NCI-H2227 (cell line): ENCODE results near the gene MYO10.
"Not testable (repeated sequence)": the region's sequence is repeated elsewhere in the genome, so short reads cannot be mapped to it uniquely, and the experiment has no call there.

Source experiments
- DNase-seq: peaks from one replicate; lab custom pipeline; 2025; ENCODE audit not compliant: unreplicated experiment; lab: John Stamatoyannopoulos, UW

MYO10 gene

GRCh38 chr5:16679863-16680262 lies 256.2 kb downstream of the MYO10 start:
- DNase-seq = no peak

GRCh38 chr5:16679190-16679589 lies 256.9 kb downstream of the MYO10 start:
- no peak for DNase-seq

- no peak for DNase-seq
These were observed 260.3 kb downstream of the MYO10 start for GRCh38 chr5:16675806-16676205.

GRCh38 chr5:16674750-16675149 lies 261.3 kb downstream of the MYO10 start:
- DNase-seq = no peak

GRCh38 chr5:16673241-16674201 lies 262.6 kb downstream of the MYO10 start:
- no peak for DNase-seq

- no peak for DNase-seq
These were observed 264.9 kb downstream of the MYO10 start for GRCh38 chr5:16671208-16671607.

GRCh38 chr5:16669776-16670175 lies 266.3 kb downstream of the MYO10 start:
- no peak for DNase-seq

- DNase-seq = no peak
These were observed 267.5 kb downstream of the MYO10 start for GRCh38 chr5:16668631-16669030.

GRCh38 chr5:16668194-16668593 lies 267.9 kb downstream of the MYO10 start:
- no peak for DNase-seq

- peak; percentile 38 for DNase-seq
These were observed 269.1 kb downstream of the MYO10 start for GRCh38 chr5:16666883-16667398.

GRCh38 chr5:16666130-16666882 lies 269.8 kb downstream of the MYO10 start:
- DNase-seq = no peak

GRCh38 chr5:16665601-16666000 lies 270.5 kb downstream of the MYO10 start:
- no peak for DNase-seq

GRCh38 chr5:16664368-16664767 lies 271.7 kb downstream of the MYO10 start:
- DNase-seq = no peak

GRCh38 chr5:16663840-16664239 lies 272.2 kb downstream of the MYO10 start:
- no peak for DNase-seq

- DNase-seq = no peak
These were observed 274.4 kb downstream of the MYO10 start for GRCh38 chr5:16661713-16662112.

- DNase-seq = no peak
These were observed 275.1 kb downstream of the MYO10 start for GRCh38 chr5:16660982-16661381.

GRCh38 chr5:16659536-16659935 lies 276.6 kb downstream of the MYO10 start:
- no peak for DNase-seq

GRCh38 chr5:16656561-16657191 lies 279.4 kb downstream of the MYO10 start:
- no peak for DNase-seq

- DNase-seq = no peak
These were observed 281.3 kb downstream of the MYO10 start for GRCh38 chr5:16654647-16655334.

GRCh38 chr5:16648739-16649138 lies 287.3 kb downstream of the MYO10 start:
- not testable (repeated sequence) for DNase-seq
